HuH-7.5 (cell line): ENCODE results near the gene XAF1.
"Not testable (repeated sequence)": the region's sequence is repeated elsewhere in the genome, so short reads cannot be mapped to it uniquely, and the experiment has no call there.

Experiments used
- DNase-seq: peaks from one replicate; pipeline ENCODE4 v3.0.0; 2011; ENCODE audit warnings: low spot score

The XAF1 gene

DNA sequence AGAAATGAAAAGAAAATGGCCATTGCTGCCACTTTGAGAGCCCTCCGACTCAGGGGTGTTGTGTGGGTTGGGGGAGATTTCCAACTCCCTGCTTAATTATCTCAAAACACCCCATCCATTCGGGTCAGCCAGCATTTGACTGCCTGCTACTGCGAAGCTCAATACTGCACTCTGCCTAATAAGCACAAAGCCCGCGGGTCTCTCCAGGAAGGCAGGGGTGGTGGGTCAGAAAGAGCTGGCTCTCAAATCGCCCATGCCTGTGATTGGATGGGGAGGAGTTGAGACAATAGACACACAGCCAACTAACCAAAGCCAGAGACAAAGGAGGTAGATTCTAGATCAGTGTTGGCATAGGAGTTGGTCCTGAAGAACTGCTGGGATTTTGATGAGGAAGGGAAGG is 2.3 kb upstream of the XAF1 start:
- no peak for DNase-seq

DNA sequence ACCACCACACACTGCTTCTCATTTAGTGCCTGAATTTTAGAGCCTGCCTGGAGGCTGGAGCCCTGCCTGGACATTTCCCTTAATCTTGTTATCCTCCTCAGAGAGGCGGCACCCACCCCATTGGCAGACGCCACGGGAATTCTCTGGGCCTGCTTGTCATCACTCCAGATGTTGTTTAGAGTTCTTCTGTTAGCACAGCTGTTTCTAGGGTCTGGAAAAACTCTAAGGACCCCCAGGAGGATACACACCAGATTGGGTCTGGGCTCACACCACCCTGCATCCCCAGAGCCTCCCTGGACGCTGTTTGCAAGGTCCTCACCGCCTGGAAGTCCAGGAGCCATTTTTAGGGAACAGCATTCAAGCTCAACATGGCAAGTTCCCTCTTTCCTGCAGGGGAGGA is 565 bp upstream of the XAF1 start:
- no peak for DNase-seq

- no peak for DNase-seq
Observed at GRCh38 chr17:6756425-6757031, 682 bp downstream of the XAF1 start.

DNA sequence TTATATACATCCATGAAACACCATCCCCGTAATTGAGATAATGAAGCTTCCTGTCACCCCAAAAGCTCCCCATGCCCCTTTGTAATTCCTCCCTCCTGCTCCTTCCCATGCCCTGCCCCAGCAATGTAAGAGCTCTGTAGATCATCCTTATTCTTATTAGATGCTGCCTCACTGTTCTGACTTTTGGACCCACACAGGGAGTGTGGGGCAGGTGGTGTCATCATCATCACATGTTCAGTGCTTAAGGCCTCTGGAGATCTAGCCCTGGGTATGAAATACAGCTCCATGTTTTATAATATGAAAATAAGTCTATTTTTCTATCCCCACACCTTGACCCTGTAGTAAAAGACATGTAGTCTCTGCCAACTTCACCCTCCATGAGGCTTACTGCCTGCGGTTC is 1.9 kb downstream of the XAF1 start:
- no peak for DNase-seq

GRCh38 chr17:6761779-6762178 is 5.9 kb downstream of the XAF1 start:
- DNase-seq = no peak

DNA sequence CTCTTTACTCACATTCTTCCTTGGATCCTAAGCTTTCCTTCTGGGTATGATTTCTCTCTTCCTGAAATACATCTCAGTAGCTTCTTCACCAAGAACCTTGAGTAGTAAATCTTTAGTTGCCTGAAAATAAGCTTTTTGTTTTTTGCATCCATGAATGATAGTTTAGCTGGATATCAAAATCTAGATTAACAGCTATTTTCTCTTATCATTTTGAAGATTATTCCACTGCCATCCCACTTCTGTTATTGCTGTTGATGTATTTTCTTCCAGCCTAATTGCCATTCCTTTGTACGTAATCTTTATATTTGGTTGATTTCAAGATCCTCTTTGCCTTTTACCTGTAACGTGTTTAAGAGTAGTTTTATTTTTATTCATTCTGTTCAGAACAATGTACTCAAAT is 12.6 kb downstream of the XAF1 start:
- DNase-seq = no peak

DNA sequence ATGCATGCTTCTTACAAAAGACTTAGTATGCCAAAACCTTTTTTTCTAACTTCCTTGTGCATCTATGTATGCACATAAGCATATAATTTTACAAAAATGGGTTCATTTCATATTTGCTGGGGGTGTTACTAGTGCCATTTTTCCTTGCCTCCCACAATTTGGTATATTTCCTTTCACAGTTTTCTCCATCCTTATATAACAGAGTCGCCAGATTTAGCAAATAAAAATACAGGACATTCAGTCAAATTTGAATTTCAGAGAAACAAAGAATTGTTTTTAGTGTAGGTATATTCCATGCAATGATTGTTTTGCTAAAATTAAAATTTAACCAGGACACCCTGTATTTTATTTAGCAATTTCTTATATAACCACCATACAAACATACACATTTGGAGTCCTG is 16.2 kb downstream of the XAF1 start:
- no peak for DNase-seq

GRCh38 chr17:6774906-6775305 is 19.1 kb downstream of the XAF1 start:
- not testable (repeated sequence) for DNase-seq

DNA sequence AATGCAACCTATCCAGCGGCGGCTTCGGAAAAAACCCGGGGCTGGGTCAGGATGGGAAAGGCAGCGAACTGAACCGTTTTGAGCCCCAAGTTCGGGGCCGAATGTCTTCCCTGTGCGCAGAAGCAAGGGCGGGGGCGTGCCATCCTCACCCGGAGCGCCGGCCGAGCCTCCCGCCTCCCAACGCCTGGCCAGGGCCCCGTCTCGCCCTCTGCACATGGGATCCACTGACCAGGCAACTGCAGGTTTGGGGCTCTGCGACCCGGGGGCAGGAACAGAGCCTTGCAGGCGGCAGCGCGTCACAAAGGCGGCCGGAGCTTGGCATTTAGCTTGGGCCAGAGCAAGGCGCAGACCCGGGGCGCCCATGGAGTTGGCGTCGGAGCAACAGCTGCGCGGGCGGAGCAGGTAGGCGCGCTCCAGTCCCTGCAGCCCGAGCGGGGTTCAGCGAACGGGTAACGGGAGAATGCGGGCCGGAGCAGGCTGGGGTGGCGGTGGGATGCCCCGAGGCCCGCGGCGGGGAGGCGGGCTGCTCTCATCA is 20.1 kb downstream of the XAF1 start, which contains the start of gene FBXO39:
Gene FBXO39, plus strand, starts transcription at position 345 of the 535 bp plus-strand sequence. CDS start 3,654 bp downstream, outside the sequence.
- no peak for DNase-seq

- no peak for DNase-seq
Observed at GRCh38 chr17:6779411-6779810, 23.6 kb downstream of the XAF1 start.

GRCh38 chr17:6780001-6780400 is 24.2 kb downstream of the XAF1 start:
- no peak for DNase-seq

GRCh38 chr17:6780886-6781285 is 25.0 kb downstream of the XAF1 start:
- no peak for DNase-seq

DNA sequence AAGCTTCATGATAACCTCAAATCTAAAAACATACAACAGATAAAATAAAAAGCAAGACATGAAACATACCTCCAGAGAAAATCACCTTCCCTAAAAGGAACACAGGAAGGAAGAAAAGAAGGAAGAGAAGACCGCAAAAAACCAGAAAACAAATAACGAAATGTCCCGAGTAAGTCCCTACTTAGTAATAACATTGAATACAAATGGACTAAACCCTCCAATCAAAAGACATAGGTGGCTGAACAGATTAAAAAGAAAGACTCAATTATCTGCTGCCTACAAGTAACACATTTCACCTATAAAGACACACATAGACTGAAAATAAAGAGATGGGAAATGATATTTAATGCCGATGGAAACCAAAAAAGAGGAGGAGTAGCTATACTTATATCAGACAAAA is 26.4 kb downstream of the XAF1 start:
- no peak for DNase-seq

- DNase-seq = no peak
Observed at GRCh38 chr17:6786618-6787017, 30.8 kb downstream of the XAF1 start.

- DNase-seq = no peak
Observed at GRCh38 chr17:6787081-6787693, 31.3 kb downstream of the XAF1 start.

GRCh38 chr17:6789146-6789545 is 33.3 kb downstream of the XAF1 start:
- DNase-seq = no peak

DNA sequence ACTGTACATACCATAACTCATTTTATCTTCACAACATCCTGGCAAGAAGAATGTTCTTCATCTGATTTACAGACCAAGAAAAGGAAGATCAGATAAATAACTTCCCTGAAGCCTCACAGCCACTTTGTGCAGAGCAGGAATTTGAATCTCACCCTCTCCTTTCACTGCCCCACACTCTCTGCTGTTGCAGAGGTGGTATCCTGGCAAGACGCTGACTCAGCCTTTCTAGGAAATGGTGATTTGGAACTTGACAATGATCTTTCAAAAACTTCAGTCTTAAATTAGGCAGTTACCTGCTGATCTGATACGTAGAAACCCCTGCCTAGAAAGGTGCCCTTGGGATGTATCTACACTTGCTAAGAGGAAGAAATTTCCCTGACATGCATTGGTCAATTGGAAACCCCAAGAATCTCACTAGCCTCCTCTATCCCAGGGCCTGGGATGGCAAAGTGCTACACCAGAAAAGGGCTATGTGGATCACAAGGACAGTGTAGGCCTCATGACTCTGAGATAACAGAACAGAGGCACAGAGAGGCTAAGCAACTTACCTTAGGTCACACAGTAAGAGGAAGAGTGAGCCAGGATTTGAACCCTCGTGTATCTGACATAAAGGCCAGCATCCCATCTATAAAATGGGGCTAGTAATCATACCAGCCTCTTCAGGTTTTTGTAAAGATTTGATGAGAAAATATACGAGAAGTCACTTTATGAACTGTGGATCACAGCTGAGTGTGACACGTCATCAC is 38.1 kb downstream of the XAF1 start:
- DNase-seq = no peak

- DNase-seq = peak; percentile 11
Observed at GRCh38 chr17:6796017-6796886, 40.4 kb downstream of the XAF1 start.

DNA sequence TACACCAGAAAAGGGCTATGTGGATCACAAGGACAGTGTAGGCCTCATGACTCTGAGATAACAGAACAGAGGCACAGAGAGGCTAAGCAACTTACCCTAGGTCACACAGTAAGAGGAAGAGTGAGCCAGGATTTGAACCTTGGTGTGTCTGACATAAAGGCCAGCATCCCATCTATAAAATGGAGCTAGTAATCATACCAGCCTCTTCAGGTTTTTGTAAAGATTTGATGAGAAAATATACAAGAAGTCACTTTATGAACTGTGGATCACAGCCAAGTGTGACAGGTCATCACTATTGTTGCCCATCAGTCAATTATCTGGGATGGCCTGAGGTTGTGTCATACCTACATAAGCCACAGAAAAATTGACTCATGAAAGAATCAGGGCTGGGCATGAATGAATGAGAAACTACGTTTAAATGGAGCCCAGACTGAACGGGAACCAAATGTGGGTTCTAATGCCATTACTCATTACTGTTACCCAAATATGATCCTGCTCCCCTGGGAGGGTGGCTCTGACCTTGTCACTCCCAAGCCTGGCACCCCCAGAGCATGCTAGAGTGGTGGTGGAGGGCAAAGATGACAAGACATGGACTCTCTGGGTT is 41.1 kb downstream of the XAF1 start:
- DNase-seq = no peak

DNA sequence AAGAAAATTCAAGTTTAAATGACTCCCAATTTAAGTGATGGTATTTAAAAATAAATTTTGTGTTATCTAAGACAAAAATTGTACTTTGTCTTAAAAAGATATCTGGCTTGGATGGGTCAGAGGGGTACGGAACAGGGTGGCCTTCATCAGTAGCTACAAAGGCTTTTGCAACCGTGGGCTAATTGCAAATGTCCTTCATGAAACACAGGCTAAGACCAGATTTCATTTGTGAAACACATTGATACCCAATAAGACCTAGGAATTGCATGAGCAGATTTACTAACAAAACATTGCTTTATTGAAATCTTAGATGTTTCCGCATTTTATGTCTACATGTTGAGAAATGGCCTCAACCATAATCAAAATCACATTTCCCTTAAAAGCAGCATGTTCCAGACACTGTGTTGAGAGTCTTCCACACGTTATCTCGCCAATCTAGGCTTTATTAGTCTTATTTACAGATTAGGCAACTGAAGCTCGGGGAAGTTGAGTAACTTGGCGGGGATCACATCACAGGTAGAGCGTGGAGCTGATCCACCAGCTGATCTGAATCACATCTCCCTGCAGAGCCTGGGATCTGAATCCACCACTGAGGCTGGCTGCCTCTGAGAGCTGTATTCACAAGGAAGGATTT is 42.0 kb downstream of the XAF1 start:
- DNase-seq = no peak

DNA sequence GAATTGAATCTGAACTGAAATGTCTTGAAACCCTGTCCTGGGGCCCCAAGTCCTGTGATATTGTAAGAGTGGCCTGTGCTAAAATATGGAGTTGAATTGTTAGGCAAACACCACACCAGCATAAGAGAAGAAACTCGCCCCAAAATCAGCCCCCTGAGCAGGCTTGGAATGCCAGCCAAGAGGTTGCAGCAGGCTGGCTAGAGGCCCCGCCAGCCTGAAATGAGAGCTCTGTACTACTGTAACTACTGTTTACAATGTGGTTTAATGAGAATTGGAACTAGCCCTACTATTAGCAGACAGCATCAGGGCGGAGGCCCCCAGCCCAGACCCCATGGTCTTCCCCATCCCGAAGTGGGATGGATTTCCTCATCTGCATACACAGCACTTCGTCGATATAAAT is 43.9 kb downstream of the XAF1 start:
- no peak for DNase-seq
